DMS79 treated with DMSO at 0.1 percent for 48 hours (cell line): Measurements from ENCODE around the gene HLA-B.

Source experiments
- DNase-seq: peaks from one replicate; lab custom pipeline; 2025; lab: John Stamatoyannopoulos, UW

HLA-B gene

GRCh38 chr6:31352683-31353383 is 4.1 kb downstream of the HLA-B start:
- no peak for DNase-seq

GRCh38 chr6:31352310-31352682 is 4.7 kb downstream of the HLA-B start:
- no peak for DNase-seq

- no peak for DNase-seq
Measured at GRCh38 chr6:31351401-31352309, 5.3 kb downstream of the HLA-B start.

GRCh38 chr6:31351033-31351380 is 6.0 kb downstream of the HLA-B start:
- no peak for DNase-seq

GRCh38 chr6:31350196-31351032 is 6.6 kb downstream of the HLA-B start:
- DNase-seq, result no peak

GRCh38 chr6:31349301-31349700 is 7.7 kb downstream of the HLA-B start:
- DNase-seq, result no peak

GRCh38 chr6:31345026-31345730 is 11.8 kb downstream of the HLA-B start:
- no peak for DNase-seq

- DNase-seq, result no peak
Measured at GRCh38 chr6:31340228-31340627, 16.8 kb downstream of the HLA-B start.

GRCh38 chr6:31339210-31339609 is 17.8 kb downstream of the HLA-B start:
- DNase-seq, result no peak

GRCh38 chr6:31336896-31337496 is 20.0 kb downstream of the HLA-B start:
- DNase-seq, result peak; percentile 1

GRCh38 chr6:31332637-31333602 is 24.1 kb downstream of the HLA-B start:
- no peak for DNase-seq

- no peak for DNase-seq
Measured at GRCh38 chr6:31328355-31328960, 28.5 kb downstream of the HLA-B start.

GRCh38 chr6:31321820-31322219 is 35.2 kb downstream of the HLA-B start:
- no peak for DNase-seq

GRCh38 chr6:31321005-31321707 is 35.8 kb downstream of the HLA-B start:
- no peak for DNase-seq

- no peak for DNase-seq
Measured at GRCh38 chr6:31317036-31317435, 39.9 kb downstream of the HLA-B start.

GRCh38 chr6:31309641-31310040 is 47.3 kb downstream of the HLA-B start:
- no peak for DNase-seq

GRCh38 chr6:31308845-31309175 is 48.2 kb downstream of the HLA-B start:
- no peak for DNase-seq

GRCh38 chr6:31308050-31308844 is 48.7 kb downstream of the HLA-B start:
- no peak for DNase-seq

GRCh38 chr6:31307669-31308049 is 49.3 kb downstream of the HLA-B start:
- DNase-seq, result no peak
